HG03196 (cell line): ENCODE results near the gene SLC25A13.

ENCODE experiments used
- ATAC-seq: cut with Tn5 transposase; IDR thresholded peaks from one replicate; pipeline ENCODE4 v1.9.1; 2021; ENCODE audit not compliant: unreplicated experiment

Gene SLC25A13

GRCh38 chr7:96111405-96111804 is 210.5 kb downstream of the SLC25A13 start:
- ATAC-seq = no peak

- no peak for ATAC-seq
Measured at GRCh38 chr7:96104984-96105383, 216.9 kb downstream of the SLC25A13 start.

DNA sequence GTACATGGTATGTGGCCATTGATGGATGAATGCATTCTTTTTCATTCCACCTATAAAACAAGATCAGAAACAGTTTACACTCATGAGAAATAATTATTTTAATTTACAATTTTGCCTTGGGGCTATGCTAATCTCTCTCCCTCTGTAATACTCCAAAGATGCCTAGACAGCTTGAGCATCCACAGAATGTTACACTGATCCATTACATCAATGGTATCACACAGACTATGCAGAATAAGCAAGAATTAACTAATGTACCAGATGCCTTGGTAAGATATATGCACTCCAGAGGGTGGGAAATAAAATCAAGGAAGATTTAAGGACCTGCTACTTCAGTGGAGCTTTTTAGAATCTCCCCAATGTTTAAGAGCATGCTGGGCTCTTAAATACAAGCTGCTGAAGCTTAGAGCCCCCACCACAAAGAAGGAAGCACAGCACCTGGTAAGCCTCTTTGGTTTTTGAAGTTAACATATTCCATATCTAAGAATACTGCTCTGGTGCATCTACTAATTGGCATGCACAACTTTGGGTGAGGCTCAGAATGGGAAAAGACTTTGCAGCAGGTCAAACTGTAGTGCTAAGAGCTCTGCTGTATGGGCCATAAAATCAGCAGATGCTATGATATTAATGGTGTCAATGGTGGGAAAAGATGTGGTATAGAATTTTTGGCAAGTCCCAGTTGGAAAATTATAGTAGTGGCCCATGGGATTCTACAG is 219.6 kb downstream of the SLC25A13 start:
- no peak for ATAC-seq

DNA sequence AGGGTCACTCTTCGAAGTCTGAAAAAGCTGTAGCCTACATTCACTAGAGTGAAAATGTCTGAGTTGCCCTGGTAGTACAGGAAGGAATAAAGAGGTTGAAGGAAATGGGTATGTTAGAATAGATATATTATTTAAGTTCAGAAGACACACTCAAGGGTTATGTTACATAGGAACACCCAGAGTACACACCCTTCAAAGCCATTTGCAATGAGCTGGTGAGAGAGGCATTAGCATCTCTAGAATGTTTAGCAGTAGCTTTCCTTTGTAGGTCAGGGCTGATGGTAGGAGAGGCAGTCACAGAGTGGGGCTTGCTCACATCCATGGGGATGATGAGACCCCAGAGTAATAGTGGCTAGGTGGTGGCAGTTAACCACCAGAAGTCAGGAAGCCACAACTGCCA is 221.2 kb downstream of the SLC25A13 start:
- ATAC-seq = no peak

DNA sequence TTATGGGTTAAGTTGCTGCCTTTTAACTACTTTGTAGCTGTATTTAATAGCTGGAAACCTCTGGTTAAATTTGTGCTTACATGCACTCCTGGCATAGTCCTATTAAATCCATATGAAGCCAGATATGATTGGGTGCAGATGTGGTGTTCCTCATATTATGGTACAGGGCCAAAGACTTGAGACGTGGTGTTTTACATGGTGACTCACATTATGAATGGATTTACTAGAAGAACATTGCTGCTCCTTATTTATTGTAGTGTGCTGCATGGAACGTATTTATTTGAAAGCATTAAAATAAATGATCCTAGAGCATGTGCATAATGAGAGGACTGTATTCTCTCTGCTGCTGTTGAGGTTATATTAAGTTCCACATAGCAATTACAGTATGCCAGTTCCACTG is 224.1 kb downstream of the SLC25A13 start:
- no peak for ATAC-seq

GRCh38 chr7:96093435-96093834 is 228.5 kb downstream of the SLC25A13 start:
- ATAC-seq = no peak

GRCh38 chr7:96090756-96091155 is 231.1 kb downstream of the SLC25A13 start:
- ATAC-seq = no peak

DNA sequence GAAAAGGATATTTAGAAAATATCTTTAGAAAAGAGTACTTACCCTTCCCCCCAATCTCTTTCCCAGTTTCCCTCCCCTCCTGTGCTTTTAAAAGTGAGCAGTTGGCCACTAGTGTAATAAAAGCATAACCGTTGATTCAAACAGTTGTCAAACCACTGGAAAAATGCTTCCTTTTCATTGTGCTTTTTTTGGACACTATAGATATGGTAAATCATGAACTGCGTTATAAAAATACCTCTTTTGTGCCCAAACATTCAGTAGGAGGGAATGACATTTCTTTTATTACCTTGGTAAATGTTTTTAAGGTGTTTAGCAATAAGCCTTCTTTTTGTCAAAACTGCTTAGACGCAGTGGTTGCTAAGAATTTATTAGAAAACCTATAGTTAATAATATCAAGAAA is 232.4 kb downstream of the SLC25A13 start:
- ATAC-seq = no peak

DNA sequence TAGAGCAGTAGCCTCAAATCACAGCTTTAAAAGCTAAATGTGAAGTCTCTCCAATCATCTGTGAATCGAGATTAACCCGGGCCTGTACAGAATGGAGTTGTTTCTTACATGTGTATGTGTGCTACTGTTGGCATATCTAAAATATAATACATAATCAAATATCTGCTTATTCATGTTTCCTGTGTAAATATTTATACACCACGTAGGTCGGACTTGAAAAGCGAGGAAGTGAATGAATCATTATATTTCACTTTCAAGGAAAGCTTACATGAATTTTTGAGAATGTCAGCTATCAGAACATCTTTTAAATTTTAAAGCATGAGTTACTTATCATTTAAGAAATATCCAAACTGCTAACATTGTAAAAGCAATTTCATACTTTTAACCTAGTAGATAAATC is 233.3 kb downstream of the SLC25A13 start:
- no peak for ATAC-seq

GRCh38 chr7:96085953-96086352 is 235.9 kb downstream of the SLC25A13 start:
- ATAC-seq = no peak

DNA sequence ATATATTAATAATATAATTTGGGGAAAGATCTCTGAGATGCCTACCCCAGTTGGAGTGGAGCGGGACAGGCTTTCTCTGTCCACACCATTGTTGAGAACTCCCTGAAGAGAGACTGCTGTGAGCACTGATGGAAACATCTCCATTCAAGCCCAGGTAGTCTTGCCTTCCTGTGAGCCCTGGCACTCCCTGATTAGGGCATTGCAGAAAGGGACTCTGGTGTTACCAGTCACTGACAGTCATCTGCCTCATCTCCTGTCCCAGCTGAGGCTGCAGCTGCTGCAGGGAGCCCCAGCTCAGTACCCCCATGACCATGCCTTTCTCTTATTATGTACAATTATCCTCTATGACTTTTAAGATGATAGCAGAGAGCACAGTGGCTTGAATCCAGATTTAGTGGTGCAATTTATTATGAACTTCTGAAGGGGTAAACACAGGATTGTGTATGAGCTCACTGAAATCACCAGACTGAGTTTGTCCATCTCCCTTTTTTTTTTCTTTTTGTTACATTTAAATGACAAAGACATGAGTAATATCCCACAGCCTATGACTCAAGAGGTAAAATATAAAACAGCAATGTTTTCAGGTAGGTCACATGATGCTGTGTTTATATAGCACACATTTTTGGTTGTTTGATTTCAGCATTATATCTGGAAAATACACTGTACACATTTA is 236.9 kb downstream of the SLC25A13 start:
- no peak for ATAC-seq

DNA sequence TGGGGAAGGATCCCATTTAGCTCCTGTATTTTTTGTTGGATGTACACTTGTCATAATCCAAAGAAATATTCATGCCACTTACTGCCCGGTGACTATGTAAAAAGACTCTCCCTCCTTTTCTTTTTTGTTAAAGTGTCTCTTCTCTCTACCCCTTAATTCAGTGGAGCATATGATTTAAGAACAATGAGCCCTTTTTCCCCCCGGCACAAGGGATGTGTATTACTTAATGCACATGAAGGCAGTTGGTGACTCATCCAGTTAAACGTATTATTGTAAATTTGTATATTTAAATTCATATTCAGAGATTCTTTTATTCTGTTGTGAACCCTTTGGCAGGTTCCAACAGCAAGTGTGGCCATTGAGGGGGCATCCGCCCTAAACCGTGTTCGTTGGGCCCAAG is 241.9 kb downstream of the SLC25A13 start:
- no peak for ATAC-seq

- ATAC-seq = no peak
Measured at GRCh38 chr7:96076350-96076707, 245.6 kb downstream of the SLC25A13 start.

DNA sequence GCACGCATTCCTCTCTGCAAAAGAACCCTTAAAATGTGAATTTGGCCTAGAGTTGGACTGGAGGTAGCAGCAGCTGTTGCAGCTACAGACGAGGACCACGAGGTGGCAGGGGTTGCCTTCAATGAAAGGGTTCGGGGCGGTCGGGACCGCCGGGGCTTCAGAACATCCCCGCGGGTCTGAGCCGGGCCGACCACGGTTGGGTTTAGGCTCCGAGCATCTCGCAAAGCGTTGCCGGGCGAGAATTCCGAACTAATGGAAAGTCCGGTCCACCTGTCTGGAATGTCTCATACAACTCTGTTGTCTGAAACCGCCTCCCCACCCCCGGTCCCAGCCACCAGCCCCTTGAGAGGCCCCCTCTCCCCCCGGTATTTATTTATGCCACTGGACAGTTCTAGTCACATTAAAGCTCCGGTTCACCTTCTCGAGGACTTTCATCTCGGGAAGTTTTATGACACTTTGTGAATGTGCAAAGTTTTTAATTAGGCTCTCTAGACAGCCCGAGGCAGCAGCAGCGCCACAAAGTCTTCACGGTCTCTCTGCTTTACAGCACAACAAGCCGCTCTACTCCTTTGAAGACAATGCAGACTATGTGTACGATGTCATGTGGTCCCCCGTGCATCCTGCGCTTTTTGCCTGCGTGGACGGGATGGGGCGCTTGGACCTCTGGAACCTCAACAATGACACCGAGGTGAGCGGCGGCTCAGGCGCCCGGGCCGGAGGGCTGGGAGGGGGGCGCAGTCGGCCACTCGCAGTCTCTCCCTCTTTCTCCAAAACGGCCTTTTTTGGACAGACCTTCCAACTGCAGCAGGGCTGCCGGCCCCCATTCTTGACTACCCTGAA is 246.2 kb downstream of the SLC25A13 start:
- ATAC-seq = peak; percentile 84

DNA sequence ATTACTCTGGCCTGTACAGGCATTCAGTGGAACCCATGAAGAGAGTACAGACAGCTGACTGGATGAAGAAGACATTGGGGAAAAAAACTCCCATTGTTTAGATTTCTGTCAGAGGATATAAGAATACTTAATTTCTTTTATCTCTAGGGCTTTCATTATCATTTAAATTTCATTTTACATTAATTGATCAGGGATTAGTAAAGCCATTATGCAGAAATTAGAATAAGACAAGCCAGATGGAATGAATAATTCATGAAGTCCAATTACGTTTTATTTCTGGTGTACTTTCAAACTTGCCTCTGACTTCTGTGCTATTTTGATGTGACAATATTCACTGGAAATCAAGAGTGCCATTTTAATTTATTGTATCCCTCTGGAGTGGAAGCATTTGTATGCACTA is 247.0 kb downstream of the SLC25A13 start:
- no peak for ATAC-seq
